Psoas muscle (tissue), 8 donors: ENCODE results near the gene POLN. TPM values are rescaled to one million over a fixed set of nuclear protein-coding genes. Genes with fewer than 3 reads are reported as not detected.

Experiments used
- ATAC-seq, 4 donors: fragments of 200-7000 bp; cut with Tn5 transposase; one replicate each; pipeline ENCODE4 v1.9.1; 2020; ENCODE audit warnings: moderate library complexity in 3 of 4, mild to moderate bottlenecking in 2 of 4
- DNase-seq, 2 donors: peaks; one replicate each; pipeline ENCODE4 v3.0.0-alpha.2; 2020
- H3K27ac ChIP-seq: fragments of 200-600 bp; one replicate; pipeline ENCODE4 v1.8.0; 2022
- H3K27me3 ChIP-seq, 3 donors: fragments of 200-600 bp in 1 of 3; one replicate each; pipeline versions ENCODE4 v1.6.1 to v1.8.0; 2013 to 2022; ENCODE audit warnings: low read length in 2 of 3, mild to moderate bottlenecking in 2 of 3, moderate library complexity in 1 of 3; ENCODE audit not compliant: insufficient read depth in 3 of 3
- H3K36me3 ChIP-seq, 2 donors: fragments of 200-600 bp in 1 of 2; one replicate each; pipeline versions ENCODE4 v1.6.1 to v1.8.0; 2013 to 2022; ENCODE audit warnings: low read depth in 1 of 2, mild to moderate bottlenecking in 1 of 2, moderate library complexity in 1 of 2; ENCODE audit not compliant: insufficient read depth in 1 of 2
- H3K4me1 ChIP-seq: fragments of 200-600 bp; one replicate; pipeline ENCODE4 v1.8.0; 2022
- H3K4me3 ChIP-seq: fragments of 200-600 bp; one replicate; pipeline ENCODE4 v1.8.0; 2022; ENCODE audit warnings: mild to moderate bottlenecking
- H3K9me3 ChIP-seq: fragments of 200-600 bp; one replicate; pipeline ENCODE4 v1.8.0; 2022
- CTCF ChIP-seq: fragments of 200-600 bp; IDR thresholded peaks from one replicate; pipeline ENCODE4 v1.8.0; 2022; ENCODE audit warnings: antibody characterized with exemption
- WGBS, 3 donors: extraction: QIAGEN DNeasy Blood & Tissue Kit; methylation state at CpG; one replicate each; pipeline versions ENCODE4 v1.1.6 to v1.1.7; 2013; 5-methylcytosine and 5-hydroxymethylcytosine counted together
- intact Hi-C, 2 donors: fragments of 100-400 bp; cut with DNase I; formaldehyde crosslinking; loops; one replicate each; pipeline versions ENCODE4 v1.11.0 to v1.14.2; 2022
- polyA plus RNA-seq, 3 donors: library from polyadenylated mRNA; stranded (reverse); fragments of 200-250 nt; gene quantifications; one replicate each; pipeline ENCODE4 v1.2.3, GENCODE V29; 2013
- total RNA-seq, 4 donors: library from RNA; stranded (reverse); fragmentation: NEBNext Ultra II Directional in 2 of 4; extraction: Animal tissue kit (Norgen Biotek cat#: 25700) in 2 of 4; gene quantifications; one replicate each; pipeline versions ENCODE4 v1.2.1 to v1.2.4, GENCODE V29; 2021 to 2023
- donor health status: healthy with polysubstance abuse.
- donor health status: DM: no; HTN: no; CAD: no; lungs with moderate emphysema.
- donor health status: Bipolar disorder and iron deficiency.
- donor health status: healthy.
- donor health status: DM: yes; HTN: yes; CAD: no.
- donor health status: DM: no; HTN: no; CAD: no.
- donor health status: DM: no; HTN: no; CAD: no.
- donor health status: DM: yes; HTN: yes; CAD: no.

Gene POLN
- total and polyA plus RNA-seq, 7 donors: 0.44 to 3.0 (median 0.95) TPM

- no peaks in the 10 kb centered on the region for H3K9me3 ChIP-seq
- no peaks in the 10 kb centered on the region for H3K4me1 ChIP-seq
- peak; percentile 15 to 55 for DNase-seq
- no peak for ATAC-seq
- TF ChIP-seq CTCF: no peak
- 75 to 80% (median 78%) methylated on average over 19 to 27 of the region's 27 CpGs for WGBS, 3 donors
- no peaks in the 10 kb centered on the region for H3K27me3 ChIP-seq
- H3K36me3 ChIP-seq: no peaks in the 10 kb centered on the region
- H3K4me3 ChIP-seq: no peak overlapping the region
- H3K27ac ChIP-seq: no peak overlapping the region
- intact Hi-C loops: no loop called here
Observed at GRCh38 chr4:2285613-2286381, 43.9 kb upstream of the POLN start.

- H3K4me1 ChIP-seq: no peaks in the 10 kb centered on the region
- no peak overlapping the region for H3K4me3 ChIP-seq
- DNase-seq (peak in 1 of 2 donors; percentile 7), ATAC-seq (no peak)
- no peak for TF ChIP-seq CTCF
- no peaks in the 10 kb centered on the region for H3K36me3 ChIP-seq
- WGBS, 3 donors: 83 to 86% (median 86%) methylated on average over 13 to 15 of the region's 15 CpGs
- intact Hi-C loops: loop anchor here in 1 of 2 donors (5.0 kb wide), 1 partner anchor 52 kb away; no protein-coding TSS in a partner anchor
- no peak overlapping the region for H3K27ac ChIP-seq
- H3K27me3 ChIP-seq: no peaks in the 10 kb centered on the region
- no peaks in the 10 kb centered on the region for H3K9me3 ChIP-seq
Observed at GRCh38 chr4:2284934-2285612, 43.2 kb upstream of the POLN start.

- no peak overlapping the region for H3K4me3 ChIP-seq
- H3K27me3 ChIP-seq: no peaks in the 10 kb centered on the region
- 96 to 97% (median 96%) methylated on average over 23 of the region's 23 CpGs for whole genome bisulfite sequencing, 3 donors
- intact Hi-C loops: loop anchor here in 1 of 2 donors (5.0 kb wide), 1 partner anchor 53 kb away; no protein-coding TSS in a partner anchor
- no peaks in the 10 kb centered on the region for H3K36me3 ChIP-seq
- TF ChIP-seq CTCF: no peak
- DNase-seq (no peak), ATAC-seq (no peak)
- H3K4me1 ChIP-seq: no peaks in the 10 kb centered on the region
- no peak overlapping the region for H3K27ac ChIP-seq
- no peaks in the 10 kb centered on the region for H3K9me3 ChIP-seq
Observed at GRCh38 chr4:2284161-2284933, 42.4 kb upstream of the POLN start.

- H3K9me3 ChIP-seq: no peaks in the 10 kb centered on the region
- 90 to 96% (median 96%) methylated on average over 3 of the region's 3 CpGs for WGBS, 3 donors
- no peak for TF ChIP-seq CTCF
- DNase-seq (no peak), ATAC-seq (no peak)
- intact Hi-C loops: loop anchor here in 1 of 2 donors (5.0 kb wide), 1 partner anchor 54 kb away; no protein-coding TSS in a partner anchor
- H3K27me3 ChIP-seq: no peaks in the 10 kb centered on the region
- no peak overlapping the region for H3K27ac ChIP-seq
- H3K4me3 ChIP-seq: no peak overlapping the region
- H3K4me1 ChIP-seq: no peaks in the 10 kb centered on the region
- H3K36me3 ChIP-seq: no peaks in the 10 kb centered on the region
Observed at GRCh38 chr4:2283199-2283711, 41.3 kb upstream of the POLN start.
